HG03354 (cell line): ENCODE data around the gene COX6B1.

ENCODE experiments used
- ATAC-seq: cut with Tn5 transposase; IDR thresholded peaks from one replicate; pipeline ENCODE4 v1.9.1; 2021; ENCODE audit warnings: mild to moderate bottlenecking; ENCODE audit not compliant: unreplicated experiment, poor library complexity, severe bottlenecking

COX6B1 gene

GRCh38 chr19:35704218-35704617 is 56.1 kb downstream of the COX6B1 start, which contains the start of gene ZBTB32:
ZBTB32 (plus strand) TSS chr19:35704558; CDS start chr19:35714627, 10,069 bp downstream.
- ATAC-seq, result no peak
